GM12878 (cell line): ENCODE results near the gene SCRN1. TPM values are rescaled to one million over a fixed set of nuclear protein-coding genes. Genes with fewer than 3 reads are reported as not detected.

Source experiments
- ATAC-seq: fragments of 200-7000 bp; cut with Tn5 transposase; 3 replicates; pipeline ENCODE4 v1.9.1; 2020; ENCODE audit warnings: mild to moderate bottlenecking, moderate library complexity
- BruUV-seq: library from RNA; stranded (reverse); fragments of 400-500 nt; replicated peaks from 2 replicates; lab custom pipeline; 2021; lab: Mats Ljungman, UMichigan
- CTCF ChIA-PET: fragments of 300-600 bp; sonication (Branson Sonifier 250); formaldehyde crosslinking; extraction: SDS; loops from one replicate; lab custom pipeline; 2021; ENCODE audit warnings: inconsistent platforms; lab: Yijun Ruan, JAX
- POLR2A ChIA-PET: fragments of 350-600 bp; formaldehyde crosslinking; extraction: SDS; loops from one replicate; lab custom pipeline; 2021; ENCODE audit warnings: inconsistent platforms; lab: Charles Lee
- RAD21 ChIA-PET: fragments of 300-600 bp; sonication (Branson Sonifier 250); formaldehyde crosslinking; loops from one replicate; lab custom pipeline; 2023; ENCODE audit warnings: antibody characterized with exemption; ENCODE audit not compliant: unreplicated experiment; lab: Charles Lee
- SMC1A ChIA-PET: fragments of 300-600 bp; sonication (Branson Sonifier 250); formaldehyde crosslinking; loops from one replicate; lab custom pipeline; 2023; ENCODE audit not compliant: unreplicated experiment, uncharacterized antibody; lab: Charles Lee
- DNase-seq: peaks from one replicate; pipeline ENCODE4 v3.0.0-alpha.2; 2011; ENCODE audit warnings: low read depth, low spot score
- FAIRE-seq: peaks from 3 replicates; lab custom pipeline; 2011; peaks lifted over from hg19 to GRCh38; lab: Jason Lieb, UNC
- H2AFZ ChIP-seq: 2 replicates; pipeline ENCODE4 v1.6.0; 2011; ENCODE audit warnings: low read depth, low read length, control low read depth; ENCODE audit not compliant: control insufficient read depth
- H3K27ac ChIP-seq: 2 replicates; pipeline ENCODE4 v1.5.1; 2011; ENCODE audit warnings: control low read depth; ENCODE audit not compliant: control insufficient read depth, insufficient read depth
- H3K27me3 ChIP-seq, 2 experiments: replicated peaks in 1 of 2; 2 replicates each; pipeline versions ENCODE4 v1.6.0 to v1.6.1; 2011; ENCODE audit warnings: low read length in 1 of 2; ENCODE audit not compliant: control insufficient read depth in 2 of 2, insufficient read depth in 2 of 2
- H3K36me3 ChIP-seq, 2 experiments: 2 replicates each; pipeline ENCODE4 v1.5.1; 2011; ENCODE audit warnings: low read length in 1 of 2; ENCODE audit not compliant: control insufficient read depth in 2 of 2, insufficient read depth in 2 of 2
- H3K4me1 ChIP-seq: 2 replicates; pipeline ENCODE4 v1.6.1; 2011; ENCODE audit warnings: mild to moderate bottlenecking, low read length, moderate library complexity, mixed read lengths; ENCODE audit not compliant: control insufficient read depth, insufficient read depth
- H3K4me2 ChIP-seq: 2 replicates; pipeline ENCODE4 v1.6.0; 2011; ENCODE audit warnings: control low read depth; ENCODE audit not compliant: control insufficient read depth, insufficient read depth
- H3K4me3 ChIP-seq: fragments of 200-600 bp; sonication (generic); 2 replicates; pipeline ENCODE4 v1.5.1; 2016
- H3K79me2 ChIP-seq: 2 replicates; pipeline ENCODE4 v1.6.0; 2011; ENCODE audit warnings: low read length; ENCODE audit not compliant: control insufficient read depth, insufficient read depth
- H3K9ac ChIP-seq: 2 replicates; pipeline ENCODE4 v1.8.0; 2011; ENCODE audit warnings: low read length, control low read depth, mixed read lengths; ENCODE audit not compliant: control insufficient read depth, insufficient read depth
- H3K9me3 ChIP-seq: replicated peaks from 3 replicates; pipeline ENCODE4 v1.5.1; 2011; ENCODE audit warnings: mild to moderate bottlenecking, low read length; ENCODE audit not compliant: control insufficient read depth, insufficient read depth
- H4K20me1 ChIP-seq: 2 replicates; pipeline ENCODE4 v1.6.0; 2011; ENCODE audit not compliant: control insufficient read depth, insufficient read depth
- GABPA ChIP-seq: IDR thresholded peaks from 2 replicates; pipeline ENCODE4 v1.6.1; 2014; ENCODE audit warnings: antibody characterized with exemption, low read depth, mild to moderate bottlenecking, inconsistent platforms
- IRF4 ChIP-seq: IDR thresholded peaks from 2 replicates; pipeline ENCODE4 v1.6.1; 2011; ENCODE audit warnings: low read depth, low read length
- WGBS: methylation state at CpG from one replicate; pipeline ENCODE4 v1.1.6; 2016; ENCODE audit warnings: low lambda C conversion rate; ENCODE audit not compliant: insufficient replicate concordance, insufficient coverage; ENCODE audit errors: missing lambda C conversion rate; 5-methylcytosine and 5-hydroxymethylcytosine counted together
- in situ Hi-C: fragments of 300-500 bp; cut with MboI; formaldehyde crosslinking; loops from 9 replicates; pipeline ENCODE4 v1.14.3; 2018; ENCODE audit warnings: mixed read lengths
- intact Hi-C: fragments of 100-400 bp; cut with micrococcal nuclease; formaldehyde crosslinking; loops from one replicate; pipeline ENCODE4 v1.14.2; 2022; ENCODE audit not compliant: unreplicated experiment
- polyA plus RNA-seq, 11 experiments: library from polyadenylated mRNA; depleted of rRNA in 4 of 11; unstranded in 6 of 11; stranded (reverse) in 5 of 11; fragments of >200 nt; fragmentation: Nextera tagmentation in 4 of 11; fragmentation: Illumina TruSeq in 1 of 11; extraction: Ambion mirVana in 4 of 11; extraction: Trizol in 1 of 11; gene quantifications; 1 replicate in 1 of 11; 2 replicates in 10 of 11; pipeline versions ENCODE4 v1.2.1 to v1.2.3, GENCODE V29; 2011 to 2016; ENCODE audit warnings: inconsistent platforms in 2 of 11, missing spikeins in 2 of 11, low read depth in 1 of 11
- total RNA-seq, 4 experiments: library from RNA; depleted of rRNA in 3 of 4; stranded (reverse); fragments of >200 nt in 3 of 4; fragmentation: Illumina TruSeq in 1 of 4; extraction: Trizol in 1 of 4; gene quantifications; 2 replicates each; pipeline versions ENCODE4 v1.2.1 to v1.2.3, GENCODE V29; 2013 to 2021
- TF ChIP-seq, protein P1 (sequence below): IDR thresholded peaks from 2 replicates; pipeline ENCODE4 v1.6.1; 2011; ENCODE audit warnings: mild to moderate bottlenecking, low read depth, low read length, moderate library complexity; ENCODE audit not compliant: insufficient replicate concordance
- TF ChIP-seq, protein P2 (sequence below): fragments of 450-650 bp; IDR thresholded peaks from 2 replicates; pipeline ENCODE4 v1.6.1; 2014; ENCODE audit warnings: mild to moderate bottlenecking

SCRN1 gene
- total and polyA plus RNA-seq, 10 of the 15 experiments (the other 5 are each of a cell fraction or from before 2014, with no cell fraction given): 11.1 to 67.6 (median 41.7) TPM

- TF ChIP-seq, protein P1, sequence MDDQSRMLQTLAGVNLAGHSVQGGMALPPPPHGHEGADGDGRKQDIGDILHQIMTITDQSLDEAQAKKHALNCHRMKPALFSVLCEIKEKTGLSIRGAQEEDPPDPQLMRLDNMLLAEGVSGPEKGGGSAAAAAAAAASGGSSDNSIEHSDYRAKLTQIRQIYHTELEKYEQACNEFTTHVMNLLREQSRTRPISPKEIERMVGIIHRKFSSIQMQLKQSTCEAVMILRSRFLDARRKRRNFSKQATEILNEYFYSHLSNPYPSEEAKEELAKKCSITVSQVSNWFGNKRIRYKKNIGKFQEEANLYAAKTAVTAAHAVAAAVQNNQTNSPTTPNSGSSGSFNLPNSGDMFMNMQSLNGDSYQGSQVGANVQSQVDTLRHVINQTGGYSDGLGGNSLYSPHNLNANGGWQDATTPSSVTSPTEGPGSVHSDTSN: no peak
- TF ChIP-seq, protein P2, sequence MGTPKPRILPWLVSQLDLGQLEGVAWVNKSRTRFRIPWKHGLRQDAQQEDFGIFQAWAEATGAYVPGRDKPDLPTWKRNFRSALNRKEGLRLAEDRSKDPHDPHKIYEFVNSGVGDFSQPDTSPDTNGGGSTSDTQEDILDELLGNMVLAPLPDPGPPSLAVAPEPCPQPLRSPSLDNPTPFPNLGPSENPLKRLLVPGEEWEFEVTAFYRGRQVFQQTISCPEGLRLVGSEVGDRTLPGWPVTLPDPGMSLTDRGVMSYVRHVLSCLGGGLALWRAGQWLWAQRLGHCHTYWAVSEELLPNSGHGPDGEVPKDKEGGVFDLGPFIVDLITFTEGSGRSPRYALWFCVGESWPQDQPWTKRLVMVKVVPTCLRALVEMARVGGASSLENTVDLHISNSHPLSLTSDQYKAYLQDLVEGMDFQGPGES: no peak
- no peak for TF ChIP-seq GABPA
Observed at GRCh38 chr7:29970158-29970557, 19.4 kb downstream of the SCRN1 start (continued).

- ATAC-seq (no peak), DNase-seq (no peak)
- no peaks in the 10 kb centered on the region for H3K4me1 ChIP-seq
- H3K27ac ChIP-seq: no peak overlapping the region
- SMC1A ChIA-PET: interaction anchor here (0.5 to 2.4 kb wide), 3 partner anchors 14 to 105 kb away, joined by 3 to 7 read pairs (median 3); no protein-coding TSS in a partner anchor
- no peak overlapping the region for H3K4me3 ChIP-seq
- no peaks in the 10 kb centered on the region for H3K9me3 ChIP-seq
- no peaks in the 10 kb centered on the region for H3K27me3 ChIP-seq
- no TSS peak for BruUV-seq
- H3K79me2 ChIP-seq: peaks cover 11% of the 10 kb centered on the region
- no peak for TF ChIP-seq IRF4
- TF ChIP-seq, all 136 proteins: peak for 0
- no peak overlapping the region for H3K9ac ChIP-seq
- peaks cover 4 to 18% of the 10 kb centered on the region in 2 experiments; a peak in 3 of 4 replicates for H3K36me3 ChIP-seq
- RAD21 ChIA-PET: no interaction called here
- no peak for FAIRE-seq
- intact Hi-C loops (no loop called here), in situ Hi-C loops (no loop called here)
- no peak overlapping the region for H2AFZ ChIP-seq
- CTCF ChIA-PET: interaction anchor here (1.1 to 2.2 kb wide), 2 partner anchors 48 to 91 kb away, joined by 3 to 7 read pairs; no protein-coding TSS in a partner anchor
- WGBS: 69% methylated on average over 2 of the region's 2 CpGs
- H3K4me2 ChIP-seq: no peak overlapping the region
- no peaks in the 10 kb centered on the region for H4K20me1 ChIP-seq
- POLR2A ChIA-PET: interaction anchor here (0.6 kb wide), 1 partner anchor 72 kb away, joined by 3 read pairs; no protein-coding TSS in a partner anchor
Observed at GRCh38 chr7:29969738-29970137, 19.9 kb downstream of the SCRN1 start.
